ENCODE results near the gene ALOX5.

- TF ChIP-seq REST (IDR thresholded peaks at IDR 0.05) (no peak), MAX (IDR thresholded peaks at IDR 0.05) (no peak), CTCF (IDR thresholded peaks at IDR 0.05; ENCODE audit: low read depth, low read length, missing input control) (no peak), JUND (IDR thresholded peaks at IDR 0.05) (no peak), TAF1 (conservative IDR thresholded peaks at IDR 0.05) (no peak), RAD21 (IDR thresholded peaks at IDR 0.05) (no peak)
Observed at GRCh38 chr10:45410807-45411606, 37.0 kb downstream of the ALOX5 start.
